HG02763 (cell line): Measurements from ENCODE around the gene HIKESHI.
"Not testable (repeated sequence)": the region's sequence is repeated elsewhere in the genome, so short reads cannot be mapped to it uniquely, and the experiment has no call there.

Experiments
- ATAC-seq: cut with Tn5 transposase; IDR thresholded peaks from one replicate; pipeline ENCODE4 v1.9.1; 2021; ENCODE audit warnings: mild to moderate bottlenecking, moderate library complexity; ENCODE audit not compliant: unreplicated experiment

HIKESHI gene, protein sequence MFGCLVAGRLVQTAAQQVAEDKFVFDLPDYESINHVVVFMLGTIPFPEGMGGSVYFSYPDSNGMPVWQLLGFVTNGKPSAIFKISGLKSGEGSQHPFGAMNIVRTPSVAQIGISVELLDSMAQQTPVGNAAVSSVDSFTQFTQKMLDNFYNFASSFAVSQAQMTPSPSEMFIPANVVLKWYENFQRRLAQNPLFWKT

DNA sequence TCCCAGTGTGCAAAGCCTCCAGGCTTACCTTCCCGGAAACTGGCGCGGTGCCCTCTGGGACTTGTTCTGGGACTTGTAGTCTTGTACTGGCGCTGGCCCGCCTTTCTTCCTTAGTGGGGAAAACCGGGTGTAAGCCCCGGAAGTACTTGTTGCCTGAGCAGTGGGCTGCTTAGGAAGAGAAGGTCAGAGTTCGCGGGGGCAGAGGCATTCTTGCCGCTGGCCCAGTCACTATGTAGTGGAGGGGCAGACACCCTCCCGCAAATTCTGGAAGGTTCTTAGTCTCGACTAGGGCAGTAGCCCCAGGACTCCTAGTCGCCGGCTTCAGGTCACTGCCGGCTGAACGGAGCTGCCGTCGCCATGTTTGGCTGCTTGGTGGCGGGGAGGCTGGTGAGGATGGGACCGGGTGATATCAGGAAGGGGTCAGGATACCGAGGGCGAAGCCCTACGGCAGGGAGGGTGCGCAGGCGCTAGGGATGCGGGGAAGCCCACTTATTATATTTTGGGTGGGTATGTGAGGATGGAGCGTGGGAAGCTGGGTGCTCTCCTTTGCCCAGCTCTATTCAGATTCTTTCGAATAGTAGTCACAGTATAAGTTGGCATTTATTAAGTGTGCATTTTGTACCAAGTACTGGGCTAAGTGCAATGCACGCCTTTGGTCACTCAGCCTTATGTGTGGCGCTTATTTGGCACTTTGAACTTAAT lies at the start of gene HIKESHI:
Gene HIKESHI, plus strand, starts transcription at position 149 of the 702 bp plus-strand sequence. Its CDS starts 209 bp downstream, at position 358.
- peak; percentile 99 for ATAC-seq

DNA sequence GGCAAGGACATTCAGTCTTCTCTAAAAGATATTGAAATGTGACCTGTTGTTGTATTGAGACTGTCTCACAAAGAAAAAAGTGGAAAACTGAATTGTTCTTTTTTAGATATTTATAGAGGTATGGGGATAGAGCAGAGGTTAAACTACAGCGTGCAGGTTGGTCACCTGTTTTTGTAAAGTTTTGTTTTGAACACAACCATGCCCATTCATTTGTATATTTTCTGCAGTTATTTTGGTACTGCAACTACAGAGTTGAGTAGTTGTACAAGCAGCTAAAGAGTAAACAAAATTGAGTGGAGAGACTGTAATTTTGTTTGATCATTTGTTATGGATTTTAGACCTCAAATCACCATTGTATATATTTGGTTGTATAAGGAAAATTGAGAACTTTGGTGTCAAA lies 46.1 kb upstream of the HIKESHI start:
- ATAC-seq = peak; percentile 94

DNA sequence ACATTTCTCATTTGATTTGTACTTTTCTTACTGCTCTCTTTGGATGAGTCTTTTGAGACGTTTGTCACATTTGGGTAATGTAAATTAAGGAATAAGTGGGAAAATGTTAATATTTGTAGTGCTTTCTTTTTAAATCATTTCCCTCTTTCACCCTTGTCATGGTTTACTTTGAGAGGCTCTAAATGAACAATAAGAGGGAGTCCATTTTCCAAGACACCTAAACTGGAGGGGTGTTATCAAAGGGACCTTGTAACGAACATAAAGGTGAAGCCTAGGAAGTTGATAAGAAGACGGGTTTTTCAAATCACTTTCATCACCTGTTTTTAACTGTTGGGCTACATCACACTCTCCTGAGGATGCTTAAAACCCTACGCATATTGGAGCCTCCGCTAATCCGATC lies 45.4 kb upstream of the HIKESHI start:
- no peak for ATAC-seq

DNA sequence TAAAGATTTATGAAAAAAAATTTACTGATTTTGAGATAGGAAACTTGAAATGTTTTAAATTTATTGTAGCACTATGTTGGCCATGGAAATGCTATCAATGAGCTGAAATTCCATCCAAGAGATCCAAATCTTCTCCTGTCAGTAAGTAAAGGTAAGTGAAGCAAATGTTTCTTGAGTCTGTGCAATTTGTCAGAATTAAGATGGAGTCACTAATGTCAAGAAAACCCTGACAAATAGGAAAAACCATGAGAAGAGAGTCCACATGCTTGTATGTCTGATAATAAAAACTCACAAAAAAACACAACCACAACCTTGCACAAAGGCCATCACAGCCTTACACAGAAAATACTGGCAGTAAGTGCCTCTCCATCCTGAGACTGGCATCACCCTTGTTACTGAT lies 44.6 kb upstream of the HIKESHI start:
- ATAC-seq = no peak

DNA sequence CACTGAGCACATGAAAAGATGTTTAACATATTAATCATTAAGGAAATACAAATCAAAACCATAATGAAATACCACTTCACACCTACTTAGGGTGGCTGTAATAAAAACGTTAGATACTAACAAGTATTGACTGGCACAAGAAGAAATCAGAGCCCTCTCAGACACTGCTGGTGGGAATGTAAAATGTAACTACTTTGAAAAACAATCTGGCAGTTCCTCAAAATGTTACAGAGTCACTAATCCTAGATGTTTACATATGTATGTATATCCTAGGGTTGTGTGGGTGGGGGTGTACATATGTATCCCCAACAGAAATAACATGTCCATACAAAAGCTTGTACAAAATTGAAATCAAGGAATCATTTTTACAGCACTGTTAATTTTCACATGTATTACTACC lies 42.3 kb upstream of the HIKESHI start:
- ATAC-seq = no peak

DNA sequence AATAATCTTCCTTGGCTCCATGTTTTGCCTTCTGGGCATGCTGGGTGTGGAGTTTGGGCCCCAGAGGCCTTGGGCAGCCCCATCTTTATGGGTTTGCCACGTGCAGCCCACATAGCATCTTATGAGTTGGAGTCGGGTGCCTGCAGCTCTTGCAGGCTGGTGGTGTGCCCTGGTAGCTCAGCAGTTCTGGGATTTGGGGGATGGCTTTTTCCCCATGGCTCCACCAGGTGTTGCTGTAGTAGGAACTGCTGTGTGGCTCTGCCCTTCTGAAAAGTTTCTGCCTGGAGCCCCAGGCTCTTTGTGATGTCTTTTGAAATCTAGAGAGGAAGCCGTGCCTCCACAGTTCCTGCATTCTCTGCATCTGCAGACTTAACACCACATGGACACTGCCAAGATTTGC lies 40.7 kb upstream of the HIKESHI start:
- no peak for ATAC-seq

DNA sequence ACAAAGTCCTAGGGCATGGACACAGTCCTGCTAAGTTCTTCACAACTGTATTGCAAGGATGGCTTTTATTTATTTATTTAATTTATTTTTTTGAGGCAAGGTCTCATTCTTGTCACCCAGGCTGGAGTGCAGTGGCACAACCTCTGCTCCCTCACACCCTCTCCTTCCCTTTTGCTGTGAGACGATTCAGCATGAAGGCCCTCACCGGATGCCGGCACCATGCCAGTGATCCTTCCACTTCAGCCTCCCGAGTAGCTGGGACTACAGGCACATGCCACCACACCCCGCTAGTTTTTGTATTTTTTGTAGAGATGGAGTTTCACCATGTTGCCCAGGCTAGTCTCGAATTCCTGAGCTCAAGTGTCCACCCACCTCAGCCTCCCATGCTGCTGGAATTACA lies 39.7 kb upstream of the HIKESHI start:
- no peak for ATAC-seq

DNA sequence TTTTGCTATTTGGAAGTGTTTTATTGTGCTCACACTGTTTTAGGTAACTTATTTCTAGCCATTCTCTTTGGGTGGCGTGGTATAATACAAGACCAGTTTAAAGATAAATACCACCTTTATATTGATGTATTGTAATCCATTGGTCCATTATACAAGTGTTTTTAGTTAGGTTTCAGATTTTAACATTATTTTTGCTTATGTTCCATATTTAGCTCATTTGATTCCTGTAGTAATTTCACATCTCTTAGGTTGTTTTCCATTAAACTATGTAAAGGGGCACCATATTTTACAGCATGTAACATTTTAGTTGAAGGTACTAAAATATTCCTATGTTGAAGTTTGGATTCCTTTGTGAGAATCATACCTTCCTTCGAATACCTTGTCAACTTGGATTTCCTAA lies 37.4 kb upstream of the HIKESHI start:
- no peak for ATAC-seq

DNA sequence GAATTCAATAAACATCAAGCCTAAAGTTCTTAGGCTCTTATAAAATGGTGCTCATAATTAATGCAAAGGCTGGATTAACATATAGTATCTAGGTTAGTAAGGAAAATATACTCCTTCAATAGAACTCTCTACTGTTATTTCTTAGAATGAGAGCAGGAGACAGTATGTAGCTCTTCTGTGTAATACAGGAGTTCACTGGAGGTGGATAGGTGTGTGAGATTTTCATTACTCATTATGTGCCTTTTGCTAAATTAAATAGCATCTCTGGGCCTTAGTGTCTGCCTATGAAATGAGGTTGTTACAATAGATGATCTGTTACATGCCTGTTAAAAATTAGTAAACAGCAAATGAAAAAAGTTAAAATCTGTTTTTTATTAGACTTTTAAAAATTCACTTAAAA lies 36.8 kb upstream of the HIKESHI start:
- ATAC-seq = no peak

DNA sequence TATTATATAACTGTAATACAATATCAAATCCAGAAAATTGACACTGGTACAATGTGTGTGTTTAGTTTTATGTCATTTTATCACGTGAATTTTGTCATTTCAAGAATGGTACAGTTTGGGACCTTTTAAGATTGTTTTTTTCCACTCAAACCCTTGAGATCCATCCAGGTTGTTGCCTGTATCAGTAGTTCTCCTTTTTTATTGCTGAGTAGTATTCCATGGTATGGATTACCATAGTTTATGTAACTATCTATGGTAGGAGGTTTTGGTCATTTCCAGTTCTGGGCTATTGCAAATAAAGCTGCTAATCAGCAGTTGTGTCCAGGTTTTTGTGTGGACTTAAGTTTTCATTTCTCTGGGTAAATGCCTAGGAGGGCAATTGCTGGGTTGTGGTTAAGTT lies 32.4 kb upstream of the HIKESHI start:
- no peak for ATAC-seq

DNA sequence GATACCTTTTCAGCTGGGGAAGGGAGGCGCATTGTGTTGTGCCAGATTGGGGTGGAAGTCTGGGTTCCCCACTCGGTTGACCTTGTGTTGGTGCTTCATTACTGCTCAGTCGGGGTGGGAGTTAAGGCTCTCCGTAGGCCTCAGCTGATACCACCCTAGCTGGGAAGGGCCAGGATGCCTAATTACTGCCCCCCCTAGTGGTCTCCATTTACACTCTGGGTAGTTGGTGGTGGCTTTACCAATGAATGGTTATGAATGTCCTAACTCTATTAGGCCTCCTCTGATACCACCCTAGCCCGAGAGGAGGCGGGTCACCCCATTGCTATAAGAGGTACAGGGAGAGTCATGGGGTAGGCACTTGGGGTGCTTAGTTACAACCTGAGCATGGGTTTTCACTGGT lies 27.5 kb upstream of the HIKESHI start:
- no peak for ATAC-seq

DNA sequence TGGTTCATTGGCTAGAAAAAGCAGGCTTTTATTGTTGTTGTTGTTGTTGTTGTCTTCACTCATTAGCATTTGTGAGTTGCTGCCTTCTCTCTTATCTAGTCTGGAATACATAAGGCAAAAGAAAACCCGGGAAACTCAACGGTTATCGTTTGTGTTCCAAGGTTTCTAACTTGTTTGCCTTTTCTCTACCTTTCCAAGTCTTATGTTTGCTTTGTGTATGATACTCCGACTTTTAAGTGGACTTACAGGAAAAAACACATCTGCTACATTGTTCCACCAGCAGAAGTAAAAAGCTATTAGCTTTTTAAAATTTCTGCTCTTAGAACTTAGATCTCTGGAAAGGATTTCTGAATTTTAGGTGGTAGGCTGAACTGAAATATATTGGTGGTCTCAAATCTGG lies 27.0 kb upstream of the HIKESHI start:
- ATAC-seq = no peak

DNA sequence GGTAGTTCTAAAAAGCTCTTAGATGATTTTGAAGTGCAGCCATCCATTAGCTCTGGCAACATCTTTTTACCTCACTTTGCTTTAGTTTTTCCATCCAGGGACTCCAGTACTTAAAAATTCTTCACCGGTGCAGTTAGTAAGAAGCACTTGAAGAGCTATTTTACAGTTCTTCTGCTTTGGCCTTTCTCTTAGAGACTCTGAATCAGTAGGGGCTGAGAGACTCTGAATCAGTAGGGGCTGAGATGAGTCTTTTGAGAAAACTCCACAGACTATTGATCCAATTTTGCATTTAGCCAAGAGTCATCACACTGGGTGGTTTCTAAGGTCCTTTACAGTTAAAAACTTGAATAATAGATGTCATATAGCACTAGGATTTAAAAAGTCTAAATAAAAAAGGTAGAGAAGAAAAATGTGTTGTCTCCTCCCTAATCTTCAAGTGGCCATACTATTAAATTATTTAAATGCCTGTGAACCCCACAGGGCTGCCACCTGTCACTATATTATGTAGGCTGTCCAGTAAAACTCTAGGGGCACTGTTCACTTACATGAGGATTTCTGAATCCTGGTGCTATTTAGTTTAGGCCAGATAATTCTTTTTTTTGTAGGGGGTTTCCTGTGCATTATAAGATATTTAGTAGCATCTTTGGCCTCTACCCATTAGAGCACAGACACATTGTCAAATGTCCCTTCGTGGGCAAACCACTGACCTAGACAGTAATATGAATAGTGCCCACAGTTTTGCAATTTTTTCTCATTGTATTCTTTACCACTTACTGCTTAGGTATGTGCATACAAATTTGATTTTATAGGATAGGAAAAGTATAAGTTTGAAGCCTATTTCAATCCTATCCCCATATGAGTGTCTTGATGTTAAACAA lies 26.3 kb upstream of the HIKESHI start:
- no peak for ATAC-seq

DNA sequence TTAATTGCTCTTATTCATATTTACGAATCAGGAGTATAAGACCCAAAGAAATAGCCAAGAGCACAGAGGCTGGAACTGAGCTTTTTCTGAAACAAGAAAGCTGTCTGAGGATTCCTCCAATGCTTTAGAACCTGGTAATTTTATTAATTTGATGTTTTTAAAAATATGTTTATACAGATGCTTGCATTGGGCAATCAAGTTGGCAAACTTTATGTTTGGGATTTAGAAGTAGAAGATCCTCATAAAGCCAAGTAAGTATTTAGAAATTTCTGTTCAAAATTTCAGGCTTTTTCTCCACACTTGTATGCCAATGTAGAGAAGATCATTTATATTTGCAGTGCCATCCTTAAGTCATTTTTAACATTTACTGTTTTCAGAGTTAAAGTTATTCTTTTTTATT lies 24.3 kb upstream of the HIKESHI start:
- ATAC-seq = no peak

DNA sequence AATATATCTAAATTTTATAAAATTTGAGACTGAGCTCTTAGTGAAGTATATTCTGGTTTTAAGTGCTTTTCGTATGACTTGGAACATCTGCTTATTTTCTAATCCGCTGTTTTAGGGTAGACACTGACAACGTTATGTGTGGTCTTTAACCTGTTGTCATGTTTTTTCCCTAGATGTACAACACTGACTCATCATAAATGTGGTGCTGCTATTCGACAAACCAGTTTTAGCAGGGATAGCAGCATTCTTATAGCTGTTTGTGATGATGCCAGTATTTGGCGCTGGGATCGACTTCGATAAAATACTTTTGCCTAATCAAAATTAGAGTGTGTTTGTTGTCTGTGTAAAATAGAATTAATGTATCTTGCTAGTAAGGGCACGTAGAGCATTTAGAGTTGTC lies 23.8 kb upstream of the HIKESHI start:
- no peak for ATAC-seq

DNA sequence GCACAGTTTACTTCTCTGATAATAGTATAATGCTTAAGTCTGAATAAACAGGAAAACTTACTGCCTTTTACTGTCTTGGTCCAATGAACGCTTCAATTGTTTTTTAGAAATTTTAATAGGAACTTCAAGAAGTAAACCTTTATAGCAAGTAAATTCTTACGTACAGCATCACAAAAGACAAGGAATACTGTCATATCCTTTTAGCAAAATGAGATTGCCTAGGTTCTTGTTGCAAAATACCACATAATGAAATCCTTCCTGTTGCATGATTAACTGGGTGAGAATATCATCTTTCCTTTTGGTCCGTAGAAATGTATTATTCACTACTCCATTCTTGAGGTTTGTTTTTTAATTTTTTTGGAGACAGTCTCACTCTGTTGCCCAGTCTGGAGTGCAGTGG lies 22.3 kb upstream of the HIKESHI start:
- no peak for ATAC-seq

DNA sequence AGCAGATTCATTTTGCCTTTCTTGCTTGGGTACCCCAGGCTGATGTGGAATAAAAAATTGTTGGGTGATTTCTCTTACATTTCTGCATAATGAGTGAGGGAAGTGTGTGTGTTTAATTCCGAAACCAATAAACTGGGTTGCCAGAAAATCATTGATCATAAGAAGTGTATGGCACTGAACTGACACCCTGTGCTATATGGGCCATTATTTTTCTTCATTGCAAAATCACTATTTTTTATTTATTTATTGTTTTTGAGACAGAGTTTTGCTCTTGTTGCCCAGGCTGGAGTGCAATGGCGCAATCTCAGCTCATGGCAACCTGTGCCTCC lies 14.6 kb upstream of the HIKESHI start:
- no peak for ATAC-seq

DNA sequence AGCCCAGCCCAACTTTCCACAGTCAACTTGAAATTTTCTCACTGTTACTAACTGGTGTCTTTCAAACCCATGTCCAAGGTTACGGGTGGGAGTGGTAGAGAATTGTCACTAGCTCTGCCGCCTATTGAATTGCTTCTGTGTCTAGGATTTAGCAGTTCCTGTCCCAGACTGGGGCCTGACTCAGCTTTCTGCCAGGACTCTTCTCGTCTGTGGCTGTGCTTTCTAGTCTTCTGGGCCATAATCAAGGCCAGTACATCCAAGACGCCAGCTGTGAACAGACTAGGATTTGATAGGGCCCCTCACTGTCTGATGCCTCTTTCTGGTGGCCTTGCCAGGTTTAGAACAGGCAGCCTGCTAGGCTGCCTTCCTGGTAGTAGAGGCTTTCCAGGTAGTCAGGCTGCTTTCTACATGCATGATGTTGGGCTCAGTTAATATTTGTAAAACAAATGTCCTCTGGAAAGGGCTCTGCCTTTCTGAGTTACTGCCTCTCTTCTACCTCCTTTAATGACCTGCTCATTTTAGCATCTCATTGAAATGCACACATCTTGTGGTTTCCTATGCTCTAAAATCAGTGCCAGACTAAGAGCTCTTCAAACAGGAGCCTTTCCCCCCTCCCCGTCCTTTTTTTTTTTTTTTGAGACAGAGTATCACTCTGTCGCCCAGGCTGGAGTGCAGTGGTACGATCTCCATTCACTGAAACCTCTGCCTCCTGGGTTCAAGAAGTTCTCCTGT lies 13.1 kb upstream of the HIKESHI start:
- no peak for ATAC-seq

DNA sequence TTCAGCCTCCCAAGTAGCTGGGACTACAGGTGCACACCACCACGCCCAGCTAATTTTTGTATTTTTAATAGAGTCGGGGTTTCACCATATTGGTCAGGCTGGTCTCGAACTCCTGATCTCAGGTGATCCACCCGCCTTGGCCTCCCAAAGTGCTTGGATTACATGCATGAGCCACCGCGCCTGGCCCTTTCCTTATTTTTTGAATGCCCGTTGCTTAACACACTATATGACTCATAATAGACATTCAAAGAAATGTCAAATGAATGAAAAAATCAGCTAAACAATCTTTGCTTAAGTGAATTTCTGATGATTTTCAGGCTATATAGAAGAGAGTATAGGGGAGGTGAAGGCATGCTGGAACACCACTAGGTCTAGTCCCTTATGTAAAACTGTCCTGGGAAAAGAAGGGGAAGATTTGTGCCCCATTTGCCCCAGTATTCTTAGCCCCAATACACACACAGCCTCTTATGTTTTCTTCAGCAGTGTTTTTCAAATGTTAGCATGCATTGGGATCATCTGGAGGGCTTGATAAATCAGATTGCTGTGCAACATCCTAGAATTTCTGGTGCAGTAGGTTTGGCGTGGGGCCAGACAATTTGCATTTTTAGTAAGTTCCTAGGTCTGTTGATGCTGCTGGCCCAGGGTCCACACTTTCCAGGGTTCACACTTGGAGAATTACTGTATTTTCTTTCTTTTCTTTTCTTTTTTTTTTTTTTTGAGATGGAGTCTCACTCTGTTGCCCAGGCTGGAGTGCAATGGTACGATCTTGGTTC lies 12.3 kb upstream of the HIKESHI start:
- ATAC-seq = not testable (repeated sequence)

DNA sequence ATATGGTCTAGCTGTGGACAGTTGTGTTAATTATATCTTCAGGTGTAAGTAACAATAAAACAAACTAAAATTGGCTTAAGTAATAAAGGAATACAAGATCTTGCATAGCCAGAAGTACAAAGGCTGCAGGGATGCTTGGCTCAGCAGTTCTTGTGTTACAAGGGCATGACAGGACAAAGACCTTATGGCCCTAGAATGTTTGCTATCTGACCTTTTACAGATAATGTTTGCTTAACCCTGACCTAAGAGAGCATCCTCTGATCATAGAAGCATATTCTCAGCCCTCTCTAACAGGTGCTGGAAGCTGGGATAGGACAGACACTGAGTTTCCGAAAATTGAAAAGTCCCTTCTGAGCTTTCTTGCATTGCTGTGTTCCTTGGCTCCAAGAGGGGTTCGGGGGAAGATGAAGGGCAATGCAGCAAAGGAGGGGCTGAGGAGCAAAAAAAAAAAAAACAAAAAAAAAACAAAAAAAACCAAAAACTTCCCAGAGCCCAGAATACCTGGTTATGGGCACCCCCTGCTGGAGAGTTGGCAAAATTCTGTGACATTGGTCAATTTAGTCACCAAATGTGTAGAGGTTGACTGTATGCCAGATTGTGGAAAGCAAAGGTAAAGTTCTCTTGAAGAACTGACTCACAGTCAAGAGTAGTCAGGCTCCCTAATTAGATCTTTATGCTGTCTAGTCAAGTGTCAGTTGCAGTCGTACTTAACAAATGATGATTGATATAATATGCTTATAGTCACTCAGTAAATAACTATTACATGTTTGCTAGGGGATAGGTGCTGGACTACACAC lies 10.4 kb upstream of the HIKESHI start:
- ATAC-seq = no peak
